Medulla oblongata (tissue), 1 donor: Measurements from ENCODE around the gene CRTAP.
"Not testable (repeated sequence)": the region's sequence is repeated elsewhere in the genome, so short reads cannot be mapped to it uniquely, and the experiment has no call there.

Experiments
- DNase-seq: peaks from one replicate; pipeline ENCODE4 v3.0.0-alpha.2; 2015; ENCODE audit errors: extremely low spot score

CRTAP gene

GRCh38 chr3:33099701-33100100, 14.1 kb upstream of the CRTAP start:
- no peak for DNase-seq

- no peak for DNase-seq
These were observed 13.6 kb upstream of the CRTAP start for GRCh38 chr3:33100229-33100628.

- no peak for DNase-seq
These were observed 10.8 kb upstream of the CRTAP start for GRCh38 chr3:33103034-33103433.

- DNase-seq, result no peak
These were observed 10.3 kb upstream of the CRTAP start for GRCh38 chr3:33103480-33103879.

- DNase-seq, result no peak
These were observed 9.0 kb upstream of the CRTAP start for GRCh38 chr3:33104803-33105202.

- DNase-seq, result no peak
These were observed 8.4 kb upstream of the CRTAP start for GRCh38 chr3:33105341-33105948.

GRCh38 chr3:33106854-33107253, 7.0 kb upstream of the CRTAP start:
- not testable (repeated sequence) for DNase-seq

GRCh38 chr3:33111581-33111980, 2.2 kb upstream of the CRTAP start:
- DNase-seq, result no peak

- DNase-seq, result no peak
These were observed 809 bp downstream of the CRTAP start for GRCh38 chr3:33114622-33115023.

- peak; percentile 91 for DNase-seq
These were observed 1.4 kb downstream of the CRTAP start for GRCh38 chr3:33115024-33115768.

- DNase-seq, result no peak
These were observed 3.6 kb downstream of the CRTAP start for GRCh38 chr3:33117461-33117860.

GRCh38 chr3:33119891-33120290, 6.1 kb downstream of the CRTAP start:
- DNase-seq, result no peak

- no peak for DNase-seq
These were observed 9.2 kb downstream of the CRTAP start for GRCh38 chr3:33122991-33123390.

GRCh38 chr3:33124638-33125037, 10.8 kb downstream of the CRTAP start:
- no peak for DNase-seq

- no peak for DNase-seq
These were observed 12.0 kb downstream of the CRTAP start for GRCh38 chr3:33125840-33126239.

- DNase-seq, result no peak
These were observed 14.9 kb downstream of the CRTAP start for GRCh38 chr3:33128706-33129105.

- DNase-seq, result no peak
These were observed 16.3 kb downstream of the CRTAP start for GRCh38 chr3:33130144-33130543.

GRCh38 chr3:33131331-33132018, 17.7 kb downstream of the CRTAP start:
- DNase-seq, result peak; percentile 87

GRCh38 chr3:33132019-33132360, 18.2 kb downstream of the CRTAP start:
- DNase-seq, result no peak

GRCh38 chr3:33134026-33134625, 20.3 kb downstream of the CRTAP start:
- no peak for DNase-seq

- no peak for DNase-seq
These were observed 23.9 kb downstream of the CRTAP start for GRCh38 chr3:33137691-33138090.

GRCh38 chr3:33139006-33139623, 25.3 kb downstream of the CRTAP start:
- not testable (repeated sequence) for DNase-seq
